HepG2 (cell line): ENCODE data around the gene SMIM13. TPM values are rescaled to one million over a fixed set of nuclear protein-coding genes. Genes with fewer than 3 reads are reported as not detected.

Experiments
- DNMT3B ChIP-seq: conservative IDR thresholded peaks from 2 replicates; pipeline ENCODE4 v1.6.1; 2016; ENCODE audit warnings: missing biosample characterization, control low read depth
- KDM2A ChIP-seq: sonication (generic); formaldehyde crosslinking; IDR thresholded peaks from 2 replicates; pipeline ENCODE4 v1.4.0; 2020; ENCODE audit warnings: low read depth, missing genetic modification reagents, borderline replicate concordance
- KDM4B ChIP-seq: sonication (generic); formaldehyde crosslinking; IDR thresholded peaks from 2 replicates; pipeline ENCODE4 v1.4.0; 2020; ENCODE audit warnings: missing genetic modification reagents
- MBNL3 ChIP-seq: fragments of 250-450 bp; sonication (Bioruptor Pico); conservative IDR thresholded peaks from 2 replicates; pipeline ENCODE4 v1.8.0; 2022; ENCODE audit warnings: mild to moderate bottlenecking, inconsistent platforms
- NFE2L2 ChIP-seq: fragments of 150-350 bp; IDR thresholded peaks from 2 replicates; pipeline ENCODE4 v1.6.1; 2014; ENCODE audit warnings: low read length
- NFYC ChIP-seq: IDR thresholded peaks from 2 replicates; pipeline ENCODE4 v1.6.1; 2016; ENCODE audit warnings: missing genetic modification reagents, missing compliant biosample characterization
- NKX3-1 ChIP-seq: sonication (generic); formaldehyde crosslinking; IDR thresholded peaks from 2 replicates; pipeline ENCODE4 v1.5.0; 2020; ENCODE audit warnings: missing genetic modification reagents
- NR3C1 ChIP-seq: sonication (generic); formaldehyde crosslinking; IDR thresholded peaks from 2 replicates; pipeline ENCODE4 v1.4.0; 2020; ENCODE audit warnings: missing genetic modification reagents
- PHF8 ChIP-seq: sonication (generic); formaldehyde crosslinking; IDR thresholded peaks from 2 replicates; pipeline ENCODE4 v1.5.0; 2020; ENCODE audit warnings: missing genetic modification reagents
- PPARG ChIP-seq: conservative IDR thresholded peaks from 2 replicates; pipeline ENCODE4 v1.6.1; 2016; ENCODE audit warnings: missing biosample characterization, missing genetic modification reagents
- THYN1 ChIP-seq: sonication (generic); formaldehyde crosslinking; IDR thresholded peaks from 2 replicates; pipeline ENCODE4 v1.8.1; 2023; ENCODE audit warnings: low read depth, mild to moderate bottlenecking, moderate library complexity, missing genetic modification reagents, borderline replicate concordance
- TRIM24 ChIP-seq: sonication (generic); formaldehyde crosslinking; IDR thresholded peaks from 2 replicates; pipeline ENCODE4 v1.8.0; 2022; ENCODE audit warnings: mild to moderate bottlenecking, missing genetic modification reagents
- ZNF333 ChIP-seq: sonication (generic); formaldehyde crosslinking; IDR thresholded peaks from 2 replicates; pipeline ENCODE4 v1.4.0; 2020; ENCODE audit warnings: mild to moderate bottlenecking, missing genetic modification reagents, borderline replicate concordance
- ZNF382 ChIP-seq: sonication (generic); formaldehyde crosslinking; IDR thresholded peaks from 2 replicates; pipeline ENCODE4 v1.5.0; 2020; ENCODE audit warnings: missing genetic modification reagents, mild to moderate bottlenecking, borderline replicate concordance
- ZNF562 ChIP-seq: sonication (generic); formaldehyde crosslinking; IDR thresholded peaks from 2 replicates; pipeline ENCODE4 v1.8.0; 2022; ENCODE audit warnings: missing genetic modification reagents, borderline replicate concordance
- ZNF761 ChIP-seq: sonication (generic); formaldehyde crosslinking; conservative IDR thresholded peaks from 2 replicates; pipeline ENCODE4 v1.4.0; 2020; ENCODE audit warnings: mild to moderate bottlenecking, missing genetic modification reagents
- ZNF891 ChIP-seq: sonication (generic); formaldehyde crosslinking; IDR thresholded peaks from 2 replicates; pipeline ENCODE4 v1.5.0; 2020; ENCODE audit warnings: mild to moderate bottlenecking, missing genetic modification reagents
- polyA plus RNA-seq, 8 experiments: library from polyadenylated mRNA; depleted of rRNA in 3 of 8; stranded (reverse) in 7 of 8; unstranded in 1 of 8; fragments of >200 nt; fragmentation: Illumina TruSeq in 4 of 8; extraction: Trizol in 4 of 8; gene quantifications; 2 replicates each; pipeline versions ENCODE4 v1.2.1 to v1.2.3, GENCODE V29; 2011 to 2016; ENCODE audit warnings: low read depth in 4 of 8, missing spikeins in 1 of 8, mixed read lengths in 1 of 8; ENCODE audit not compliant: insufficient read depth in 1 of 8
- total RNA-seq, 5 experiments: library from RNA; depleted of rRNA; stranded (reverse); fragments of >200 nt; fragmentation: Illumina TruSeq; extraction: Trizol; gene quantifications; 2 replicates each; pipeline ENCODE4 v1.2.3, GENCODE V29; 2016; ENCODE audit warnings: low read depth in 1 of 5
- TF ChIP-seq, protein P1 (sequence below): sonication (generic); formaldehyde crosslinking; conservative IDR thresholded peaks from 2 replicates; pipeline ENCODE4 v1.4.0; 2020; ENCODE audit warnings: missing genetic modification reagents
- TF ChIP-seq, protein P2 (sequence below): sonication (generic); formaldehyde crosslinking; IDR thresholded peaks from 2 replicates; pipeline ENCODE4 v1.8.1; 2023; ENCODE audit warnings: mild to moderate bottlenecking, inconsistent platforms, moderate library complexity, missing genetic modification reagents, borderline replicate concordance
- TF ChIP-seq, protein P3 (sequence below): IDR thresholded peaks from 2 replicates; pipeline ENCODE4 v1.6.1; 2016; ENCODE audit warnings: mild to moderate bottlenecking
- TF ChIP-seq, protein P4 (sequence below): sonication (generic); formaldehyde crosslinking; IDR thresholded peaks from 2 replicates; pipeline ENCODE4 v1.5.1; 2020; ENCODE audit warnings: mild to moderate bottlenecking, missing genetic modification reagents, borderline replicate concordance
- TF ChIP-seq, protein P5 (sequence below): sonication (generic); formaldehyde crosslinking; IDR thresholded peaks from 2 replicates; pipeline ENCODE4 v1.9.0; 2022; ENCODE audit warnings: missing genetic modification reagents, mild to moderate bottlenecking, borderline replicate concordance

Gene SMIM13
- total and polyA plus RNA-seq, 2 of the 13 experiments (the other 11 are each of a cell fraction or from before 2014, with no cell fraction given): 2.7 to 10.2 TPM

DNA sequence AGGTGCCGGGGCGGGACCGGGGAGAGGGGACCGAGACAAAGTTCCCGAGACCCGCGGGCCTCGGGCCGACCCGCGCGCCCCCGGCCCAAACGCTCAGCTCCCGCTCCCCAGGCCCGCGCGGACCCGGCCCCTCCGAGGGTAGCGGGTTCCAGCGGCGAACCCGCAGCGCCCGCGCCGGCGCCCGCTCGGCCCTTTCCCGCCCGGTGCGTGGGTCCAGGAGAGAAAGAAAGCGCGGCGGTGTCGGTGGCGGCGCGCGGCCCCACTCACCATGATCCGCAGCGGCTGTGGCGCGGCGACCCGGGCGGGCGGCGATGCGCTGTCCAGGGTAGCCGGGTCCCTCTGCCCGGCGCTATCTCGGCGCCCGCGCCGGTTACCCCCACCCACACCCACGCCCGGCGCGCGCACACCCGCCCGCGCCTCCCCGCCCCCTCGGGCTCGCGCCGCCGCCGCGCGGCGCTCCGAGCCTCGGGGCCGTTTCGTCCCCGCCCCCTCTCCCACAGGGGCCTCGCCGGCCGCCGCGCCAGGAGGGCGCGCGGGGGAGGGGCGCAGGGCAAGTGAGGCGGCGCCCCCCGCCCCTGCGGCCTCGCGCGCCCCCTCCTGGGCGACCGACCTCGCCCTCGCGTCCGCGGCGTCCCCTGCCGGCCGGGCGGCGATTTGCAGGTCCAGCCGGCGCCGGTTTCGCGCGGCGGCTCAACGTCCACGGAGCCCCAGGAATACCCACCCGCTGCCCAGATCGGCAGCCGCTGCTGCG lies 49.5 kb upstream of the SMIM13 start, which contains the start of gene ELOVL2 (continued):
- TF ChIP-seq, protein P1, sequence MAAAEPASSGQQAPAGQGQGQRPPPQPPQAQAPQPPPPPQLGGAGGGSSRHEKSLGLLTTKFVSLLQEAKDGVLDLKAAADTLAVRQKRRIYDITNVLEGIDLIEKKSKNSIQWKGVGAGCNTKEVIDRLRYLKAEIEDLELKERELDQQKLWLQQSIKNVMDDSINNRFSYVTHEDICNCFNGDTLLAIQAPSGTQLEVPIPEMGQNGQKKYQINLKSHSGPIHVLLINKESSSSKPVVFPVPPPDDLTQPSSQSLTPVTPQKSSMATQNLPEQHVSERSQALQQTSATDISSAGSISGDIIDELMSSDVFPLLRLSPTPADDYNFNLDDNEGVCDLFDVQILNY (CRISPR knock-in tag): peak; percentile 50
- TF ChIP-seq NKX3-1 (CRISPR knock-in tag): peak; percentile 95
- no peak for TF ChIP-seq NR3C1 (CRISPR knock-in tag)
- TF ChIP-seq KDM2A: peak; percentile 73; the same call in 1 of the 2 replicates
- no peak; the same call in 1 of the 2 replicates for TF ChIP-seq DNMT3B (CRISPR knock-in tag)
- TF ChIP-seq, protein P2, sequence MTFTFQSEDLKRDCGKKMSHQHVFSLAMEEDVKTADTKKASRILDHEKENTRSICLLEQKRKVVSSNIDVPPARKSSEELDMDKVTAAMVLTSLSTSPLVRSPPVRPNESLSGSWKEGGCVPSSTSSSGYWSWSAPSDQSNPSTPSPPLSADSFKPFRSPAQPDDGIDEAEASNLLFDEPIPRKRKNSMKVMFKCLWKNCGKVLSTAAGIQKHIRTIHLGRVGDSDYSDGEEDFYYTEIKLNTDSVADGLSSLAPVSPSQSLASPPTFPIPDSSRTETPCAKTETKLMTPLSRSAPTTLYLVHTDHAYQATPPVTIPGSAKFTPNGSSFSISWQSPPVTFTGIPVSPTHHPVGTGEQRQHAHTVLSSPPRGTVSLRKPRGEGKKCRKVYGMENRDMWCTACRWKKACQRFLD (CRISPR knock-in tag): no peak
- TF ChIP-seq, protein P3, sequence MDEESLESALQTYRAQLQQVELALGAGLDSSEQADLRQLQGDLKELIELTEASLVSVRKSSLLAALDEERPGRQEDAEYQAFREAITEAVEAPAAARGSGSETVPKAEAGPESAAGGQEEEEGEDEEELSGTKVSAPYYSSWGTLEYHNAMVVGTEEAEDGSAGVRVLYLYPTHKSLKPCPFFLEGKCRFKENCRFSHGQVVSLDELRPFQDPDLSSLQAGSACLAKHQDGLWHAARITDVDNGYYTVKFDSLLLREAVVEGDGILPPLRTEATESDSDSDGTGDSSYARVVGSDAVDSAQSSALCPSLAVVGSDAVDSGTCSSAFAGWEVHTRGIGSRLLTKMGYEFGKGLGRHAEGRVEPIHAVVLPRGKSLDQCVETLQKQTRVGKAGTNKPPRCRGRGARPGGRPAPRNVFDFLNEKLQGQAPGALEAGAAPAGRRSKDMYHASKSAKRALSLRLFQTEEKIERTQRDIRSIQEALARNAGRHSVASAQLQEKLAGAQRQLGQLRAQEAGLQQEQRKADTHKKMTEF (CRISPR knock-in tag): no peak; the same call in 1 of the 2 replicates
- TF ChIP-seq ZNF891: no peak
- no peak for TF ChIP-seq KDM4B (CRISPR knock-in tag)
- no peak for TF ChIP-seq TRIM24 (CRISPR knock-in tag)
- peak; percentile 28 for TF ChIP-seq PHF8
- no peak for TF ChIP-seq ZNF382 (CRISPR knock-in tag)
- no peak for TF ChIP-seq ZNF562
- TF ChIP-seq, protein P4, sequence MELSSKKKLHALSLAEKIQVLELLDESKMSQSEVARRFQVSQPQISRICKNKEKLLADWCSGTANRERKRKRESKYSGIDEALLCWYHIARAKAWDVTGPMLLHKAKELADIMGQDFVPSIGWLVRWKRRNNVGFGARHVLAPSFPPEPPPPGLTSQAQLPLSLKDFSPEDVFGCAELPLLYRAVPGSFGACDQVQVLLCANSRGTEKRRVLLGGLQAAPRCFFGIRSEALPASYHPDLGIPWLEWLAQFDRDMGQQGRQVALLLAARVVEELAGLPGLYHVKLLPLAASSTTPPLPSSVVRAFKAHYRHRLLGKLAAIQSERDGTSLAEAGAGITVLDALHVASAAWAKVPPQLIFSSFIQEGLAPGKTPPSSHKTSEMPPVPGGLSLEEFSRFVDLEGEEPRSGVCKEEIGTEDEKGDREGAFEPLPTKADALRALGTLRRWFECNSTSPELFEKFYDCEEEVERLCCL (CRISPR knock-in tag): no peak
- TF ChIP-seq ZNF761 (CRISPR knock-in tag): peak; percentile 66; the same call in 1 of the 2 replicates
- TF ChIP-seq MBNL3 (CRISPR knock-in tag): no peak
- no peak for TF ChIP-seq PPARG (CRISPR knock-in tag)
- TF ChIP-seq THYN1 (CRISPR knock-in tag): no peak
- TF ChIP-seq ZNF333: no peak
- no peak for TF ChIP-seq NFYC (CRISPR knock-in tag)
- TF ChIP-seq, protein P5, sequence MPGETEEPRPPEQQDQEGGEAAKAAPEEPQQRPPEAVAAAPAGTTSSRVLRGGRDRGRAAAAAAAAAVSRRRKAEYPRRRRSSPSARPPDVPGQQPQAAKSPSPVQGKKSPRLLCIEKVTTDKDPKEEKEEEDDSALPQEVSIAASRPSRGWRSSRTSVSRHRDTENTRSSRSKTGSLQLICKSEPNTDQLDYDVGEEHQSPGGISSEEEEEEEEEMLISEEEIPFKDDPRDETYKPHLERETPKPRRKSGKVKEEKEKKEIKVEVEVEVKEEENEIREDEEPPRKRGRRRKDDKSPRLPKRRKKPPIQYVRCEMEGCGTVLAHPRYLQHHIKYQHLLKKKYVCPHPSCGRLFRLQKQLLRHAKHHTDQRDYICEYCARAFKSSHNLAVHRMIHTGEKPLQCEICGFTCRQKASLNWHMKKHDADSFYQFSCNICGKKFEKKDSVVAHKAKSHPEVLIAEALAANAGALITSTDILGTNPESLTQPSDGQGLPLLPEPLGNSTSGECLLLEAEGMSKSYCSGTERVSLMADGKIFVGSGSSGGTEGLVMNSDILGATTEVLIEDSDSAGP (CRISPR knock-in tag): no peak; the same call in none of the 2 replicates
- TF ChIP-seq NFE2L2: 0 out of 2 replicates have a peak, but pooled peaks have one; percentile 7
